ENCODE results near the gene STARD13. TPM values are rescaled to one million over a fixed set of nuclear protein-coding genes. Genes with fewer than 3 reads are reported as not detected.

Gene STARD13
- total RNA-seq, 1 experiment from 2014 or later = 4.1 TPM

- TF ChIP-seq CTCF (IDR thresholded peaks at IDR 0.05 in 2 of 3, conservative IDR thresholded peaks at IDR 0.05 in 1 of 3; ENCODE audit: borderline replicate concordance in 1 of 3, insufficient read depth in 1 of 3, low read depth in 2 of 3, low read length in 2 of 3) (no peak), EZH2phosphoT487 (IDR thresholded peaks at IDR 0.05; ENCODE audit: borderline replicate concordance) (no peak), ELF1 (IDR thresholded peaks at IDR 0.05; ENCODE audit: borderline replicate concordance, low read depth) (no peak)
Observed at GRCh38 chr13:33060815-33061214, 224.7 kb downstream of the STARD13 start (continued).

- POLR2A ChIA-PET = no interaction called here
Observed at GRCh38 chr13:33058776-33059327, 226.7 kb downstream of the STARD13 start.

More at GRCh38 chr13:33058776-33059327, 226.7 kb downstream of the STARD13 start:
- BruUV-seq (replicated peaks) = no TSS peak
- ChIA-PET CTCF (interaction anchor here (0.7 kb wide), 1 partner anchor 44 kb away, joined by 3 read pairs; no protein-coding TSS in a partner anchor), RAD21 (ENCODE audit: low non-redundant PET in 1 of 2, low total read pairs in 2 of 2, uncharacterized antibody in 2 of 2, unreplicated experiment in 2 of 2) (no interaction called here)
- intact Hi-C loops (cut with micrococcal nuclease) = no loop called here
- Histone ChIP-seq H3K36me3 (ENCODE audit: control insufficient read depth in 1 of 2, insufficient read depth in 2 of 2, low read length in 2 of 2) (no peaks in the 10 kb centered on the region), H3K27ac (ENCODE audit: low read depth, low read length) (no peak overlapping the region), H3K9me3 (ENCODE audit: control insufficient read depth in 1 of 2, insufficient read depth in 1 of 2, low read depth in 1 of 2, low read length in 2 of 2) (no peaks in the 10 kb centered on the region), H3K27me3 (ENCODE audit: insufficient read depth, low read length) (no peaks in the 10 kb centered on the region), H3K4me1 (ENCODE audit: control insufficient read depth in 1 of 2, insufficient read depth in 2 of 2, low read length in 2 of 2) (no peaks in the 10 kb centered on the region; a peak in 1 of 4 replicates), H3K9me2 (ENCODE audit: insufficient read depth) (no peaks in the 10 kb centered on the region), H4K20me1 (ENCODE audit: insufficient read depth) (no peaks in the 10 kb centered on the region), H2AFZ (ENCODE audit: low read depth, low read length, poor library complexity, severe bottlenecking) (no peak overlapping the region), H3K4me2 (ENCODE audit: low read length) (no peak overlapping the region), H3K79me2 (ENCODE audit: insufficient read depth, low read length) (no peaks in the 10 kb centered on the region), H3K9ac (ENCODE audit: low read length) (no peak overlapping the region), H3K4me3 (replicated peaks in 1 of 2; ENCODE audit: low read depth in 1 of 2, low read length in 2 of 2) (no peak overlapping the region)
- DNase-seq (ENCODE audit: low read depth, low spot score) = no peak
- TF ChIP-seq YY1 (IDR thresholded peaks at IDR 0.05; ENCODE audit: extremely low read depth, insufficient replicate concordance, low read depth, low read length) (no peak), CBX3 (IDR thresholded peaks at IDR 0.05; ENCODE audit: low read depth) (no peak)
- ATAC-seq = no peak
